Neural progenitor cell (in vitro differentiated cells): Measurements from ENCODE around the gene ZNF423. TPM values are rescaled to one million over a fixed set of nuclear protein-coding genes. Genes with fewer than 3 reads are reported as not detected.
A peak's percentile ranks its signal among the peaks of the same experiment; 100 is the strongest.

ENCODE experiments used
- DNase-seq: peaks from one replicate; pipeline ENCODE4 v3.0.0-alpha.2; 2016; ENCODE audit warnings: low spot score
- H2AFZ ChIP-seq: fragments of 200-600 bp; sonication (generic); replicated peaks from 2 replicates; pipeline ENCODE4 v1.6.1; 2016; ENCODE audit warnings: antibody characterized with exemption
- H3F3A ChIP-seq: fragments of 200-600 bp; sonication (generic); 2 replicates; pipeline ENCODE4 v1.6.1; 2016; ENCODE audit warnings: antibody characterized with exemption, low read depth
- H3K27ac ChIP-seq: fragments of 200-600 bp; sonication (generic); 2 replicates; pipeline ENCODE4 v1.5.1; 2016; ENCODE audit warnings: mild to moderate bottlenecking
- H3K27me3 ChIP-seq: fragments of 200-600 bp; sonication (generic); 2 replicates; pipeline ENCODE4 v1.6.1; 2016; ENCODE audit warnings: mild to moderate bottlenecking, moderate library complexity
- H3K36me3 ChIP-seq: fragments of 200-600 bp; sonication (generic); 2 replicates; pipeline ENCODE4 v1.5.1; 2016
- H3K4me1 ChIP-seq: fragments of 200-600 bp; sonication (generic); 2 replicates; pipeline ENCODE4 v1.6.1; 2016; ENCODE audit warnings: mixed run types
- H3K4me2 ChIP-seq: fragments of 200-600 bp; sonication (generic); 2 replicates; pipeline ENCODE4 v1.6.1; 2016
- H3K4me3 ChIP-seq: fragments of 200-600 bp; sonication (generic); 2 replicates; pipeline ENCODE4 v1.5.1; 2016
- H3K79me2 ChIP-seq: fragments of 200-600 bp; sonication (generic); 2 replicates; pipeline ENCODE4 v1.6.1; 2016; ENCODE audit warnings: low read depth
- H3K9ac ChIP-seq: fragments of 200-600 bp; sonication (generic); 2 replicates; pipeline ENCODE4 v1.6.1; 2016
- H3K9me3 ChIP-seq: fragments of 200-600 bp; sonication (generic); 2 replicates; pipeline ENCODE4 v1.5.1; 2016; ENCODE audit warnings: low read depth
- H4K20me1 ChIP-seq: fragments of 200-600 bp; sonication (generic); 2 replicates; pipeline ENCODE4 v1.6.1; 2016; ENCODE audit warnings: low read depth
- H3K27ac Mint-ChIP-seq: 3 replicates; pipeline ENCODE4 v1.8.0; 2021; ENCODE audit warnings: mixed read lengths
- H3K27me3 Mint-ChIP-seq: 2 replicates; pipeline ENCODE4 v1.8.0; 2022; ENCODE audit warnings: low read depth, mild to moderate bottlenecking, inconsistent platforms, moderate library complexity, mixed read lengths; ENCODE audit not compliant: insufficient read depth
- H3K36me3 Mint-ChIP-seq: 3 replicates; pipeline ENCODE4 v1.8.0; 2021; ENCODE audit warnings: mixed read lengths
- H3K4me1 Mint-ChIP-seq: 3 replicates; pipeline ENCODE4 v1.8.0; 2021; ENCODE audit warnings: mixed read lengths
- H3K4me3 Mint-ChIP-seq: 3 replicates; pipeline ENCODE4 v1.8.0; 2021; ENCODE audit warnings: mild to moderate bottlenecking, moderate library complexity, mixed read lengths
- H3K9me3 Mint-ChIP-seq: 3 replicates; pipeline ENCODE4 v1.8.0; 2020; ENCODE audit warnings: mixed read lengths
- CTCF ChIP-seq: fragments of 200-600 bp; sonication (generic); IDR thresholded peaks from 2 replicates; pipeline ENCODE4 v1.5.1; 2017; ENCODE audit warnings: antibody characterized with exemption, mild to moderate bottlenecking
- EZH2 ChIP-seq: fragments of 200-600 bp; sonication (generic); IDR thresholded peaks from 2 replicates; pipeline ENCODE4 v1.6.1; 2017; ENCODE audit warnings: antibody characterized with exemption, mild to moderate bottlenecking, moderate library complexity
- EZH2phosphoT487 ChIP-seq: fragments of 200-600 bp; sonication (generic); IDR thresholded peaks from 2 replicates; pipeline ENCODE4 v1.6.1; 2017; ENCODE audit warnings: antibody characterized with exemption
- total RNA-seq: library from RNA; depleted of rRNA; stranded (reverse); fragments of >200 nt; gene quantifications from 2 replicates; pipeline ENCODE4 v1.2.3, GENCODE V29; 2015; ENCODE audit warnings: low replicate concordance

Gene ZNF423
- total RNA-seq, 1 donor from 2014 or later = 21.9 TPM

- H4K20me1 ChIP-seq = peaks cover 58% of the 10 kb centered on the region
- no peaks in the 10 kb centered on the region for H3K27me3 ChIP-seq
- Mint-ChIP-seq H3K9me3 (no peaks in the 10 kb centered on the region), H3K27me3 (peaks cover 2% of the 10 kb centered on the region), H3K4me1 (peaks cover 65% of the 10 kb centered on the region), H3K36me3 (peaks cover 5% of the 10 kb centered on the region), H3K27ac (no peak overlapping the region), H3K4me3 (no peak overlapping the region)
- no peak for TF ChIP-seq EZH2phosphoT487
- TF ChIP-seq EZH2 = no peak
- no peak for TF ChIP-seq CTCF
- peaks cover 27% of the 10 kb centered on the region for H3K79me2 ChIP-seq
- H3F3A ChIP-seq = peaks cover 8% of the 10 kb centered on the region
- H3K4me2 ChIP-seq = no peak overlapping the region
- no peaks in the 10 kb centered on the region for H3K9me3 ChIP-seq
- no peak overlapping the region for H3K4me3 ChIP-seq
- H3K27ac ChIP-seq = no peak overlapping the region
- H2AFZ ChIP-seq = no peak overlapping the region
- H3K9ac ChIP-seq = no peak overlapping the region
- H3K36me3 ChIP-seq = no peaks in the 10 kb centered on the region
- peaks cover 16% of the 10 kb centered on the region for H3K4me1 ChIP-seq
- DNase-seq = no peak
Observed at GRCh38 chr16:49603956-49604355, 252.0 kb downstream of the ZNF423 start.

GRCh38 chr16:49602976-49603310 lies 253.0 kb downstream of the ZNF423 start:
- Mint-ChIP-seq H3K4me1 (peaks cover 65% of the 10 kb centered on the region), H3K27ac (no peak overlapping the region)

GRCh38 chr16:49602201-49602975 lies 253.5 kb downstream of the ZNF423 start:
- H3K27ac ChIP-seq = no peak overlapping the region
- peaks cover 20% of the 10 kb centered on the region for H3K79me2 ChIP-seq
- Mint-ChIP-seq H3K9me3 (no peaks in the 10 kb centered on the region), H3K36me3 (peaks cover 2% of the 10 kb centered on the region), H3K4me1 (peaks cover 66% of the 10 kb centered on the region), H3K4me3 (no peak overlapping the region), H3K27ac (peak overlapping the region; percentile 69), H3K27me3 (peaks cover 2% of the 10 kb centered on the region)
- H2AFZ ChIP-seq = no peak overlapping the region
- peaks cover 10% of the 10 kb centered on the region for H3K4me1 ChIP-seq
- H3F3A ChIP-seq = peaks cover 14% of the 10 kb centered on the region
- no peak overlapping the region for H3K4me3 ChIP-seq
- no peak overlapping the region for H3K9ac ChIP-seq
- H3K4me2 ChIP-seq = no peak overlapping the region
- H3K27me3 ChIP-seq = no peaks in the 10 kb centered on the region
- TF ChIP-seq EZH2 = no peak
- no peak for TF ChIP-seq CTCF
- no peak for TF ChIP-seq EZH2phosphoT487
- H3K9me3 ChIP-seq = no peaks in the 10 kb centered on the region
- no peak for DNase-seq
- H3K36me3 ChIP-seq = no peaks in the 10 kb centered on the region
- peaks cover 56% of the 10 kb centered on the region for H4K20me1 ChIP-seq

More at GRCh38 chr16:49602976-49603310, 253.0 kb downstream of the ZNF423 start:
- no peak overlapping the region for H2AFZ ChIP-seq
- H3K9ac ChIP-seq = no peak overlapping the region
- Mint-ChIP-seq H3K27me3 (peaks cover 2% of the 10 kb centered on the region), H3K4me3 (no peak overlapping the region), H3K36me3 (peaks cover 2% of the 10 kb centered on the region), H3K9me3 (no peaks in the 10 kb centered on the region)
- H3K36me3 ChIP-seq = no peaks in the 10 kb centered on the region
- H3F3A ChIP-seq = peaks cover 9% of the 10 kb centered on the region
- no peak overlapping the region for H3K27ac ChIP-seq
- H3K4me1 ChIP-seq = peaks cover 10% of the 10 kb centered on the region
- H3K4me3 ChIP-seq = no peak overlapping the region
- no peak for DNase-seq
- H4K20me1 ChIP-seq = peaks cover 57% of the 10 kb centered on the region
- H3K27me3 ChIP-seq = no peaks in the 10 kb centered on the region
- H3K4me2 ChIP-seq = no peak overlapping the region
- TF ChIP-seq CTCF (no peak), EZH2 (no peak)
- peaks cover 26% of the 10 kb centered on the region for H3K79me2 ChIP-seq
- H3K9me3 ChIP-seq = no peaks in the 10 kb centered on the region
